NCI-H2171 (cell line): ENCODE data around the gene FUT8.

ENCODE experiments used
- DNase-seq: peaks from one replicate; lab custom pipeline; 2025; lab: John Stamatoyannopoulos, UW

The FUT8 gene

DNA sequence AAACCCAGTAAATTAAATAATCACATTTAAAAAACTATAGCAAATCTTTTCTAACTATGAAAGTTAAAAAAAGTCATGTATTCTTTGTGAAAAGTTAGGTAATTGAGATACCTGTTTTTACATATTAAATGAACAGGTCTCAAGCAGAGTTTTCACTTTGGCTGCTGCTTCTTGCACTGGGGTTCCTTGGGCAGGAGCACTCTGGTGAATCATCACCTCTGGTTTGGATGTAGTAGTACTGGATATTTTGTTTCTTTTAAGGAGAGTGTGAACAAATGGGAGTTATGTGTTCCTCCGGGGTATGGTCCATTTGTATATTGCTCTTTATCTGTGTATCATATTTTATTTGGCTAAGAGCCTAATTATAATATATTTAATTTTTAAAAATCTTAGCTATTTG lies 82.7 kb downstream of the FUT8 start:
- DNase-seq: no peak

DNA sequence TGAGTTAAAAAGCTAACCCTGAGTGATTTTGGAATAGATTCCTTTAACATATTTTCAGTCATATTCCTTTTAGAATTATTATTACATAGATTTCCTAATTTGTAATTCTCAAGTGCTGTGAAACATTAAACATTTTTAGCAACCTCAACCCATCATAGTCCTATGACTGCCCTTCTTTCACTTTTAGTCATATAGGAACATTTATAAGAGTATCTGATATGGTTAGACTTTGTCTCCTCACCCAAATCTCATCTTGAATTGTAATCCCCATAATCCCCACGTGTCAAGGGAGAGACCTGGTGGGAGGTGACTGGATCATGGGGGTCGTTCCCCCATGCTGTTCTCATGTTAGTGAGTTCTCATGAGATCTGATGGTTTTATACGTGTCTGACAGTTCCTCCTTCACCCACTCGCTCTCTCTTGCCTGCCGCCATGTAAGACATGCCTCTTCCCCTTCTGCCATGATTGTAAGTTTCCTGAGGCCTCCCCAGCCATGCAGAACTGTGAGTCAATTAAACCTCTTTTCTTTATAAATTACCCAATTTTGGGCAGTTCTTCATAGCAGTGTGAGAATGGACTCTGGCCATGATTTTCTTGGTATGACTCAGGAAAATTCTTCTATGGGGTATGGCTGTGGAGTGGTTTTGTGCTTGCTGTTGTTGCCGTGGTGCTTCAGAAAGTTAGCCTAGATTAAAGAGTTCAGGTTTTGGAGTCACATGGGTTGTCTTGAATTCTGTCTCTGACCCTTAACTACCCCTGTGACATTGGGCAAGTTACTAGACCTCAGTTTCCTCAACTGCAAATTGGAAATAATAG lies 83.9 kb downstream of the FUT8 start:
- no peak for DNase-seq

DNA sequence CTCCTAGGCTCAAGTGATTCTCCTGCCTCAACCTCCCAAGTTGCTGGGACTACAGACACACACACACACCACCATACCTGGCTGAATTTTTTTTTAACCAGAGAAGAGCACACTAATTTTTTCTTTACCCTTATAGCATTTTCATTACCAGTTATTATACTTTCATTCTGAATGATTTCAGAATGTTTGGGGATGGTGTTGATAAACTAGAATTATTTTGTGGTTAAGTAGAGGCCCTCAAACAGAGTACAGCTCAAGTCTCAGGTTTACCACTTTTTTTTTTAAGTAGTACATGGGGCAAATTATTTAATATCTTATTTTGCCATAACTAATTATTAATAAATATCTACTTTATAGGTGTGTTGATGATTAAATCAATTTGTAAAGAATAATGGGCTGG lies 86.6 kb downstream of the FUT8 start:
- DNase-seq: no peak

DNA sequence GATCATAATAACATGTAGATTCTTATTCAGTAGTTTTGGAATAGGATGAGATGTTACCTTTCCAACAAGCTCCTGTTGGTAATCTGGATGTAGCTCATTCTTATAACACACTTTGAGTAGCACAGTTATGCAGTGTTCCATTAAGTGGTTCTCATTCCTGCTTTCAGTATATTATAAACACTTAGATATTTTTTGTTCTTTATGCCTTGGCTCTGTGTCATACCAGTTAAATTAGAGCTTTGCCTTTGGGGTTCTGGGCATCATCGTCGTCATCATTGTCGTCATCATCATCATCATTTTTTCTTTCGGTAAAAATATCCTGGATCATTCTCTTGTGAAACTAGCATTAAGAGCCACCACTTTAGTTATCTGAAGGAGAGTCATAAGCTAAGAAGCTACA lies 87.5 kb downstream of the FUT8 start:
- DNase-seq: no peak

DNA sequence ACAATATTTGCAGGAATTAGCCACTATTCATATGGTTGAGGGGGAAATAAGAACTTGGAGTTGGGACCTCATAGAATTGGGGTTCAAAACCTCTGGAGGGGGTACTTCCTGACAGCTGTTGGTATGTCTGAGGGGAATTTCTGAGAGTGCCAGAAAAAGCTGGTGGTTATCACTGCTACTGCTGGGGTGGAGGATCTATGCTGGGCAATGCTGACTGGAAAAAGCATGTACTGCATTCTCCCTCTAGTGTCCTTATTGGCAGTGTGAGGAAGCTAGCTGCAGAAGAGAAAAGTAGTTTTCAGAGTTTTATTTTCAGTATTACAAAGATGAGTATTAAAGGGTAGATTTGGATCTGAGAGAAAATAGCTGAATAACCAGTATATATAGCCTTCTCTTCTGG lies 88.8 kb downstream of the FUT8 start:
- DNase-seq: no peak

DNA sequence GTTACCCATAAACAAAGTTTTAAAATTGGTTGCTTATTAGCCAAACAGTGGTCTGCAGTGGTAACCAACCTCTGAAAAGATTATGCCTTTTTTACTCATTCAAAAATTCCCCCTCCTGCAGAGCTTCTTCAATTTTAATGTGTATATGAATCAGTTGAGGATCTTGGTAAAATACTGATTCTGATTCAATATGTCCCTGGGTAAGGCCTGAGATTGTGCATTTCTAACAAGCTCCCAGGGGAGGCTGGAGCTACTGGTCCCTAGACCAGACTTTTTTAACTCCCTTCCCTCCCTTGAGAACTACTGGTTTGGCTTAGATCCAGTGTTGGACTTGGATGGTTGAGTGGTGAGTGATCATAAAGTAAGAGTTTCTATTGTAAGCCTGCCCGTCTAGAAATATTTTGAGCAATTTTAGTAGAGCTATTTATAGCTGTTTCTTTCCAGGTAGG lies 90.2 kb downstream of the FUT8 start:
- DNase-seq: no peak

DNA sequence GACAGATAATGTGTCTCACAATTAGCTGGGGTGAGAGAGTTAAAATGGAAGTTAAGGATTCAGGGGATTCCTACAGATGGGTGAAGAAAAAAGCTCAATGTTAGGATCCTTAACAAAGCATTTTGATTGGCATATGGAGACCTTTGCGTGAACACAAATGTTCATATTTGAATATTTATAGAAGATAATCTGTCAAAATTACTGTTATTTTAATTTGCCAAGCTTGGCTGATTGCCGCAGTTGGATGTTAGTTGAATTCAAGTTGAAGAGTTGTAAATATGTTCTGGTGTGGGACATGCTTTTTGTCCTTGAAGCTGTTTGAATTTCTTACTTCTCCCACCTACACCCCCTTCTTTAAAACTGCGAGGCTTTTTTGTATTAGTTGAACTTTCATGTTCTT lies 91.2 kb downstream of the FUT8 start:
- DNase-seq: no peak

DNA sequence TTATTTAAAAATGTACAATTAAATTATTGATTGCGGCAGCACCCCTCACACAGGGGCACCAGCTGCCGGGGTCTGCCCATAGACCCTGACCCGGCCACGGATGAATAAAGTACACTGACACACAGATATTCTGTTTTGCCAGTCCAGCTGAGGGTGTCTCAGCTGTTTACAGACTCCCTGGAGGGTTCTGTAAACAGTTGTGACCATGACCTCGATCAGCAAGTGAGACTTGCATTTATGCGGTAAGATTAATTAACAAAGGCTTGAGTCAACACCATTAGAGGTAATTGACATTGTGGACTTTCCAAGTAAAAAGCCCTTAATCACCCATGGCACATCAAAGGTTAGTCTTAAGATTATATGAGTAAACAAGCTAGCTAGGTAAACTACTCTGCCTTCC lies 94.3 kb downstream of the FUT8 start:
- no peak for DNase-seq

DNA sequence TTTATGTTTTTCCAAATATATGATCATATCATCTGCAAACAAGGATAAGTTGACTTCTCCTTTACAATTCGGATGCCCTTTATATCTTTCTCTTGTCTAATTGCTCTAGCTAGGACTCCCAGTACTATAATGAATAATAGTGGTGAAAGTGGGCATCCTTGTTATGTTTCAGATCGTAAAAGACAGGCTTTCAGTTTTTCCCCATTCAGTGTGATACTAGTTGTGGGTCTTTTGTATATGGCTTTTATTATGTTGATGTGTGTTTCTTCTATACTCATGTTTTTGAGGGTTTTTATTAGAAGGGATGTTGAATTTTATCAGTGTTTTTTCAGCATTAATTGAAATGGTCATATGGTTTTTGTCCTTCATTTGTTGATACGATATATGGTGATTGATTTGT lies 97.3 kb downstream of the FUT8 start:
- no peak for DNase-seq

DNA sequence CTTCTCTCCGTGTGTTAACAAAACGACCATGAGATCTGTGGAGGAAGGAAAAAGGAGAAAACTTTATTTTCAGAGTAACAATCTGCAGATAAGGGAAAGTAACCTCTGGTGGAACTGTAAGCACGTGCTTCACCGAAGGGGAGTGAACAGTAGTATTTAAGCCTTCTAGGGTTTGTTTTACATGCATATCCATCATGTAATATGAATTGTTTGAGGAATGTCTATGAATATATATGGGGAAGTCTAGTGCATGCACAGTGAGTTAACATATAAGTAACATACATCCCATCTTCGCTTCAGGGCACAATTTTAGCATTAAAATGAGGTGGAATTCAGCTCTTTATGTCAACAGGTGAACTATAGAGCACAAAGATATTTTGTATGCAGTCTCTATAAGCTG lies 101.1 kb downstream of the FUT8 start:
- no peak for DNase-seq

DNA sequence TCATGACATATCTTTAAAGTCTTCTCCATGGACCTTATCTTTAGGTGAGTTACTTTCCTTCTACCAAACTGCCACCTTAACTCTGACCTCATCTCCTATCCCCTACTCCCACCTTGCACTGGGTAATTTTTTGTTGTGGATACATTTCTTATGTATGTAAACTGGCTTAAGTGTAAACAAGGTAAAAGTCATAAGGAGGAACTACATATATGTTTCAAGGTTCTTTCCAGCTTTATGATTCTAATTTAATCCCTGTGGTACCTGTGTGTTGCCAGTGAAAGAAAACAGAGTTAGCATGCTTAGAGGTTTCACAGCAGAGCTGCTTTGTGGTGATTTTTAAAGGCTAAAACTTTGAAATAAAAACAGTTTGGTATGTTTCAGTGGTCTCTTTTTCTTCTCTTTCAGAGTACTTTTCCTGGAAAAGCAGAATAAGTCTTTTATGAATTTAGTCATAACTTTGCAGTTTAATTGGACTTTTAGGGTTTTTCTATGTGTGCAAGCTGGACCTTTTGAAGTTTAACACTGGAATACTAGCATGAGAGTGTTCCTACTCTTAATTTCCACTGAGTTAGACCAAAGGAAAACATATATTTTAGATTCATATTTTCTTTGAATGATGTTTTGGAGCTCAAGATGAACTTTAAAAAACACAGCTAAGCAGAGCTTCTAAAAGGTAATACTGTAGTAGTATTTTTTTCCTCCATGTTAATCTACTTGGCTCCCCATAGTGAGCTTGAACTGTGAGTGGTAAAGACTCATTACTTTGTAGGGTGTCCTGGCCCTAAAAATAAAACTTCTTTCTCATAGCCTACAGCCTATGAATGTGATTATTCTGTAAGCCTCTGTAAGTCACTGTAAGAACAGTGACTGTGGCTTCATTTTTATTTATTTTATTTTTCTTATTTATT lies 105.4 kb downstream of the FUT8 start:
- no peak for DNase-seq

DNA sequence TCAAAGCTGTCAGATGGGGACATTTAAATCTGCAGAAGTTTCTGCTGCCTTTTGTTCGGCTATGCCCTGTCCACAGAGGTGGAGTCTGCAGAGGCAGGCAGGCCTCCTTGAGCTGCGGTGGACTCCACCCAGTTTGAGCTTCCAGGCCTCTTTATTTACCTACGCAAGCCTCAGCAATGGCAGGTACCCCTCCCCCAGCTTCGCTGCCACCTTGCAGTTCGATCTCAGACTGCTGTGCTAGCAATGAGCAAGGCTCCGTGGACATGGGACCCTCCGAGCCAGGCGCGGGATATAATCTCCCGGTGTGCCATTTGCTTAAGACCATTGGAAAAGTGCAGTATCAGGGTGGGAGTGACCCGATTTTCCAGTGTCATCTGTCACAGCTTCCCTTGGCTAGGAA lies 115.5 kb downstream of the FUT8 start:
- DNase-seq: no peak

DNA sequence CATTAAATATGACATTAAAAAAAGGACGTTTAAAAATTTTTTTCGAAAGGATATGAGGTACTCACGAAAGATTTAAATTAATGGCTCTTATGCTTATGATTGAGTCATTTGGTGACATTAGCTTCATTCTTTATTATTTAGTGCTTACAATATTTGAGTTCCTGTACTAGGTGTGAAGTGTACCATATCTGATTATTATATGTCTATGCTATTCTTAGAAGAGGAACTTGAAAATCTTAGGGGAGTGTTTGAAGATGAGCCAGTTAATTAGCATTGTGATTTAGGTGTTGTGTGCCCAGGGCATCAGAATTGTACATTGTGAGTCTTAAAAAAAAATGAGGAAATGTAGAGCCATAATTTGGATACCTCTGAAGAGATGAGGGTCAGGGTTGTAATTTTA lies 118.6 kb downstream of the FUT8 start:
- no peak for DNase-seq

DNA sequence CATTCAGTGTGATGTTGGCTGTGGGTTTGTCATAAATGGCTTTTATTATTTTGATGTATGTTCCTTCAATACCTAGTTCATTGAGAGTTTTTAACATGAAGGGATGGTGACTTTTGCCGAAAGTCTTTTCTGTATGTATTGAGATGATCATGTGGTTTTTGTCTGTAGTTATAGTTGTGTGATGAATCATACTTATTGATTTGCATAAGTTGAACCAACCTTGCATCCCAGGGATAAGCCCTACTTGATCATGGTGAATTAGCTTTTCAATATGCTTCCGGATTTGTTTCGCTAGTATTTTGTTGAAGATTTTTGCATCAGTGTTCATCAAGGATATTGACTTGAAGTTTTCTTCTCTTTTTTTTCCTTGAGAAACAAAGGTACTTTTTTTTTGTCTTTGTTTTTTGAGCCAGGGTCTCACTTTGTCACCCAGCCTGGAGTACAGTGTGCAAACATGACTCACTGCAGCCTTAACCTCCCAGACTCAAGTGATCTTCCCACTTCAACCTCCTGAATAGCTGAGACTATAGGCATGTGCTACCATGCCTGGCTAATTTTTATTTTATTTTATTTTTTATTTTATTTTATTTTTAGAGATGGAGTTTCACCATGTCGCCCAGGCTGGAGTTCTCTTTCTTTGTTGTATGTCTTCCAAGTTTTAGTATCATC lies 121.3 kb downstream of the FUT8 start:
- no peak for DNase-seq

DNA sequence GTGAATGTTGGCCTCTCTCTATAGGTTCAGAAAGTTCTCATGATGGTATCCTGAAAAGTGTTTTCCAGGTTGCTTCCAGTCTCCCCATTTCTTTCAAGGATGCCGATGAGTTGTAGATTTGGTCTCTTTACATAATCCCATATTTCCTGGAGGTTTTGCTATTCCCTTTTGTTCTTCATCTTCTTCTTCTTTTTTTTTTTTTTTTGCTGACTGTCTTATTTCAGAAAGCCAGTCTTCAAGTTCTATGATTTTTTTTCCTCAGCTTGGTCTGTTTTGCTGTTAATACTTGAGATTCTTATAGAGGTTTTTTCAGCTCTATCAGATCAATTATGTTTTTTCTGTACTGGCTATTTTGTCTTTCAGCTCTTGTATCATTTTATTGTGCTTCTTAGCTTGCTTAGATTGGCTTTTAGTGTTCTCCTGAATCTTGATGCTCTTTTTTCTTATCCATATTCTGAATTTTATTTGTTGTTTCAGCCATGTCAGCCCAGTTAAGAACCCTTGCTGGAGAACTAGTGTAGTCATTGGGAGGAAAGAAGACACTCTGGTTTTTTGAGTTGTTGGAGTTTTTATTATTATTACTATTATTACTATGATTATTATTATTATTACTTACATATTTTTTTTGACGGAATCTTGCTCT lies 124.4 kb downstream of the FUT8 start:
- DNase-seq: no peak

DNA sequence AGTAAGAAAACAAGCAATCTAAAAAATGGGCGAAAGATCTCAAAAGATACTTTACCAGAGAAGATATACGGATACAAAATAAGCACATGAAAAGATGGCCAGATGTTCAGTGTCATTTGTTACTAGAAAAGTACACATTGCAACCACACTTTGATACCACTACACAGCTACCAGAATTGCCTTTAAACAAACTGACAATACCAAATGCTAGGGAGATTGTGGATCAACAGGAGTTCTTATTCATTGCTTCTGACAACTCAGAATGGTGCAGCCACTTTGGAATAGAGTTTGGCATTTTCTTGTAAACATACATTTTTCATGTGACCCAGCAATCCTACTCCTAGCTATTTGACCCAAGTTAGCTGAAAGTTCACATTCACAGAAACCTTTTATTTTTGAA lies 136.3 kb downstream of the FUT8 start:
- DNase-seq: no peak

DNA sequence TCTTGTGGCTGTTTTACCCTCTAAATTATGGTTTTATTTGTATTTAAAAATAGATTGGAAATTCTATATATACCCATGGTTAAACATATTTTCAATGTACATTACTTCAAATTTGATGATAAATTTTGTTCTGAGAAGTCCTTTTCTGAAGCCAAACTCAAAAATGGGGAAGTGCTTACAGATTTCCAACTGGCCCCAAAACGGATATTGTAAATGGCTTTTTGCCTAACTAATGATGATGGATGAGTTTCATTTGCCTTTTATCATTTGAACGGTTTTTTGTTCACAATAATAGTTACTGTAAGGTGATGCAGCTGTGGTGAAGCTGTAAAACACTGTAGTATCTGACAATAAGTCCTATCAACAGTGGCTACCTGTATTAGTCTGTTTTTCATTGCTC lies 136.9 kb downstream of the FUT8 start:
- DNase-seq: no peak

DNA sequence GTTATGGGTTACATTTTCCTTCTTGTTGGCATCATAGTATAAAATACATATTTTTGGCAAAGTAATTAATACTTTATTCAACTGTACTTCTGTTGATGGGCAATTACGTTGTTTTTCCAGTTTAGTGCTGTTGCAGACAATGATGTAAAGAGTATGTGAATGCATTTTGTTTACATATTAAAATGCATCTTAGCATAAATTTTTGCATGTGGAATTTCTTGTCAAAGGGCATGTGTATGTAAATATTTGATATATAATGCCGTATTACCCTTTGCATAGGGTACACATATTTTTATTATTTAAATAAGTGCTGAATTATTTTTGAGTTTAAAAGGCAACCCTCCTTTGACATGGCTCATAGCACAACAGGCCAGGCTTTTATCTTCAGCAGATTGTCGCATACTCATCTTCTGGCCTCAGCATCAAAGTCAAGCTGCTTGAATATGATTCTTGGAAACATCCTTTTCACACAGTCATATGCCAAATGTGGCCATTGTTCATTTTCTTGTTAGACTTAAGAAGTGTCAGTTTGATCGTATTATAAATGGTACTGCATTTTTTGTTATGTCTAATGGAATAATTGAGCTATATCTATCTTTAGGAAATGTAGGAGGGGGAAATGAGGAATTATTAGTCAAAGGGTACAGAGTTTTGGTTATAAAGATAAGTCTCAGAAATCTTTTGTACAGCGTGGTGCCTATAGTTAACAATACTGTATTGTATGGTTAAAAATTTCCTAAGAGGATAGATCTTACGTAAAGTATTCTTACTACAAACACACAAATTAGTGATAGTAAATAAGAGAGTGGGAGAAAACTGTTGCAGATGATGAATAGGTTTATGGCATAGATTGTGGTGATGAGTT lies 138.5 kb downstream of the FUT8 start:
- no peak for DNase-seq

DNA sequence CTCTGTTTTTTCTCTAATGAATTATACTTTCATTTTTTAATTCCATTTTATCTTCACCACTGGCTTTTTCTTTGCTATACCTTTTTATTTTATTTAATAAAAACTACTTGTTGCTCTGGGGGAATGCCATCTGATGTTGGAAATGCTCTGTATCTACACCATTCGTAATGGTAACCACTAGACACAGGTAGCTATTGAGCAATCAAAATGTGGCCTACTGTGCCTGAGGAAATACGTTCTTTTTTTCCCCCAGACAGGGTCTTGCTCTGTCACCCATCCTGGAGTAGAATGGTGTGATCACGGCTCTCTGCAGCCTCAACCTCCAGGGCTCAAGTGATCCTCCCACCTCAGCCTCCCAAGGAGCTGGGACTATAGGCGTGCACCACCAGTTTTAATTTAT lies 140.2 kb downstream of the FUT8 start:
- no peak for DNase-seq

DNA sequence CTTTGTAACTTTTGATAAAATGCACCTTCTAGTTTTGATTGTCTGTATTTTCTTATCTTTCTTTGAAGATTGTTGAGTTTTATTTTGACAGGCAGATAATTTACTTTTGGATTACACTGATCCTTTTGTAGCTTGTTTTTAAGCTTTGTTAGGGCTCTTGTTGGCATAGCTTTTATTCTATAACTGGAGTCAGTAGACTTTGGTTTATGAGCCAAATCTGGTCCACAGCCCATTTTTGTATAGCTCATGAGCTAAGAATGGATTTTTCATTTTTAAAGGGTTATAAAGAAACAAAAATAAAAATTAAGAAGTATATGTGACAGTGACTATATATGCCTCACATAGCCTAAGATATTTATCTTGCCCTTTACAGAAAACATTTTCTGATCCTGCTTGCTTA lies 142.3 kb downstream of the FUT8 start:
- no peak for DNase-seq

DNA sequence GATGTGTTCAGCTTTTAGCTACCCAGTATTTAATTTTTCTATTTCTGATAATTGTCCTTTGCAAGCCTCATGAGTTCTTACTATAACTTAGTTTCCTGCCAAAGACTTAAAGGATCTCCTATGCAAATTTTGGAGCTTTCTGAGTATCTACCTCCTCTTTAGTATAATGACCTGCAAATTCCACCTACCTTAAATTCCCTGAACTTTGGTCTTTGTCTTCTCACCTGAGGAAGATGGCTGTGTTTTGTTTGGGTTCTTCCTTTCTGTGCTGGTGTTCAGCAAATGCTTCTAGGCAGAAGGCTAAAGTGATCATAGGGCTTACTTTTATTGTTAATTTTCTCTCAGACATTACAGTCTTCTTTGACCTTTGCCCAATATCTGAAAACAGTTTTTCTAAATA lies 142.8 kb downstream of the FUT8 start:
- no peak for DNase-seq
